GM18499 (cell line): ENCODE measurements around the gene RIMBP2.

Experiments
- ATAC-seq: cut with Tn5 transposase; IDR thresholded peaks from one replicate; pipeline ENCODE4 v1.9.1; 2021; ENCODE audit warnings: moderate number of reproducible peaks; ENCODE audit not compliant: insufficient read depth, unreplicated experiment

Gene RIMBP2

GRCh38 chr12:130423136-130423535 lies 293.0 kb downstream of the RIMBP2 start:
- no peak for ATAC-seq

DNA sequence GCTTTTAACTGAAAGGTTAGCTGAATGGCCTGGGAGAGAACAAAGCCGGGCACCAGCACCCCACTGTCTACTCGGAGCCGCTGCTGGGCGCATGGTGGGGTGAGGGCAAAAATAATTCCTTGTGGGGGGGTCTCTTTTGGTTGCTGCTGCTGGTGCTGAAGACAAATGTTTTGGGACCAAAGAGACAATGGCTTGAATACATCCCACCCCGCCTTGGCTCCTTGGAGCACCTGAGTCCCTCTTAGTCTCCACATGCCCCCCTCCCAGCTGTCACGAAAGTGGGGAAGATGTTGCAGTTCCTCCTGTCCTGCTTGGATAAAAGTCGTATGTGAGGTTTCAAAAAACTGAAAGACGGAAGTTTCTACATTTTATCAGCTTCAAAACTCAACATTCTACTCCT lies 293.4 kb downstream of the RIMBP2 start:
- ATAC-seq = no peak

DNA sequence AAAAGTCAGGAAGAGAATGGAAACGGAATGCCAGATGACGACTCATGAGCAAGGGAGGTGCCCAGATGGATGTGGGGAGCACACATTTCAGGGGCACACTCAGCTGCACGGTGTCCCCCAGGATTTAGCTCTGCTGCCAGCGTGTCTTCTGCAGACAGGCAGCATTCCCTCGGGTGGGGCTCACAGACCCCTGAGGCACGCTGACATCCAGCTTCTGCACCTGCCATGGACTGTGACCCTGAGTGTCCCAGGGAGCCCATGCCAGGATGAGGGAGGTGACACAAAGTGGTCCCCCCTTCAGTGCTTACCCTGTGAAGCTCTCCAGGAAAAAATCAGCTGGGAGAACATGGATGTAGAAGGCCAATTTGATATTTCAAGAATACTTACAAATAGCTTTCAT lies 294.2 kb downstream of the RIMBP2 start:
- ATAC-seq = no peak

DNA sequence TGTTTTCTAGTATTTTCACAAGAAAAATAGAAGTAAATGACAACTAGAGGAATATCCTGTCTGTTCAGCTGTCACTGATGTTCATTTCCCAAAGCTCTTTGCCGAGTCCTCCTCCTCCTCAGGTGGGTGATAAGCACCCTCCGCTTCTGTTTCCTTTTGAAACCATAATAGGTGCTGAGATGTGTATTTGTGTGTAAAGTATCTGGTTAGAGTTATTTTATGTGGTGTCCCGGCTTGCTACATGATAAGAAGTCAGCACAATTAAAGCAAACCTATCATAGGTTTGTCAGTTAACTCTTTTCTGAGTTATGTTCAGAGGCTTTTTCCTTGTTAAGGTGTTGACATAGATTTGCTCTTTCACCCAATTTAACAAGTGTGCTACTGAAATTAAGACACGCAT lies 296.0 kb downstream of the RIMBP2 start:
- ATAC-seq = no peak

DNA sequence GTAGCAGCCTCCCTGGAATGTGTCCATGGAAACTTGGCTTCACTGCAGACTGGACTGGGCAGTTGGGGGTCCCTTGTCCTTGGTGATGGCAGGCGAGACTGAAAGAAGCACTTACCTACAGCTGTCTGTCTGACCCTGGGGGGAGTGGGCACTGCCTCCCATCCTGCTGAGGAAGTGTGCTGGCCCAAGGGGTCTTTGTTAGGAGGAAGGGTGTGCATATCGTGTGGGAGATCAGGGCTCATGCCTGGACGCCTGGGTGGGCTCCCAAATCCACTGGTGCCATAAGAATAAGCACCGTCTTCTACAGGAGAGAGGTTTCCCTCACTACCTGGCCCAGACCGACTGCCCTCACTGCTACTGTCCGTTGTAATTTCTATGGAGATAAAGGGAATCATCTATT lies 297.0 kb downstream of the RIMBP2 start:
- no peak for ATAC-seq

DNA sequence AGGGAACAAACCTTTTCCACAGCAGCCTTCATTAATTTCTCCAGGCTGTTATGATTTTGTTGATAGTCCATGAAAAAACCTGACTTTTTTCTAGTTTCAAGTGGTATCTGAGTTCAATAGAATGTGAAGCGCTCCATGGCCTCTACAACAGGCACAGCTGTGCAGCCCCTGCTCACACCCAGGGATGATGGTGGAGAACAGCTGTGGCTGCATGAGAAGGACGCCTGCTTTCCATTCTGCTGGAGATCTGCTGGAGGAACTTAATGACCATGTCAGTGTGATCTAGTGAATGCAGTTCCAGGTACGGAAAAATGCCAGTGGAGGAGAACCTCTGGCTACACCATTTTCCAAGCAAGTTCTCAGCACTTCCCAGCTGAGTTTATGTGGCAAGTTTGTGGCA lies 297.8 kb downstream of the RIMBP2 start:
- no peak for ATAC-seq

DNA sequence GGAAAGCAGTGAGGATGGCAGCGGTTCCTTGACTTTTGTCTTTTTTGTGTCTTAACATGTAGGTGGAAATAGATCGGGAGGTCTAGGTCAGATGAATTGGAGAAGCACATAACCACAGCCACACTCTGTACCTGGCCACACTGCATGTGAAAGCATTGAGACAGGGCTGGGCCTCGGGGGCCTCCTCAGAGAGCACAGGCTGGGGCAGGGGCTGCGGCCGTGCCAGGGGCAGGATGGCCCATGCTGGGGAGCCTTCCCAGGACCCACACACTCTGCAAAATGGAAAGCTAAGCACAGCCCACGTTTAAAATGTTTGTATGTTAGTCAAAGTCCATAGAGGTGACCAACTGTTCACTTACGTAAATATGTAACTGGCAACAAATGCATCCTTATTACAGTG lies 301.7 kb downstream of the RIMBP2 start:
- no peak for ATAC-seq

DNA sequence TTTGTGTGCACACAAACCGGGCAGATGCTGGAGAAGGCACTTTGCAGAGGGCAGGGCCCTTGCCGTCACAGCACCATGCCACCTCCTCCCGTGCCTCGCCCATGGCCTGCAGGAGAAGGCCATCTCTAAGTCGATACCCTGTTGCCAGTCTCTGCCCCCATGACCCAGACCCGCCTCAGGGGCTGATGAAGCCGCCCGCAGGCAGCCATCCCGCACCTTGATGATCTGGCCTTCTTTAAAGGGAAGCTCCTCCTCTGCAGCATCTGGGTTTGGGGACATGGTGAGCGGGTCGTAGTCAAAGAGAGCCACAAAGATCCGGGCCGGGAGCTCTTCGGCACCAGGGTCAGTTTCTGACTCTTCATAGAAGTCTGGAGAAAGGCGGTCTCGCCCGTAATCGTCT lies 302.2 kb downstream of the RIMBP2 start:
- ATAC-seq = no peak

- no peak for ATAC-seq
Measured at GRCh38 chr12:130412384-130412783, 303.7 kb downstream of the RIMBP2 start.

DNA sequence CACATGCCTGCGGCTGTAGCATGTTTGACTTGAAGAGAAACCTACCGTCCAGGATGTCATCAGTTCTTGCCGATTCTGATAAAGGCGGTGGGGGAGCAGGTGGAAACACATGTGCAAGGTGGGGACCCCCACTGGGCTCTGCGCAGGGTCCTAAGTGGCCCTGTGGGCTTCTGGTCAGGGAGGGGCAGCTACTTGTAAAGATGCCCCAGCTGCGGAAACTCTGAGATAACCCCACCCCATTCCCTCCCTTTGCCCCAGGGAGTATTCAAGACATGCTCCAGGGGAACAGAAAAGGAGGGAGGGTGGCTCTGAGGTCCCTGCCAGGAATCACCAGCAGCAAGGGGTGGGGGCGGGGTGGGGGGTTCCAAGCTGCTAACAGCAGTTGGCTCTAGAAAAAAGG lies 310.8 kb downstream of the RIMBP2 start:
- ATAC-seq = no peak

- no peak for ATAC-seq
Measured at GRCh38 chr12:130401703-130402102, 314.4 kb downstream of the RIMBP2 start.

DNA sequence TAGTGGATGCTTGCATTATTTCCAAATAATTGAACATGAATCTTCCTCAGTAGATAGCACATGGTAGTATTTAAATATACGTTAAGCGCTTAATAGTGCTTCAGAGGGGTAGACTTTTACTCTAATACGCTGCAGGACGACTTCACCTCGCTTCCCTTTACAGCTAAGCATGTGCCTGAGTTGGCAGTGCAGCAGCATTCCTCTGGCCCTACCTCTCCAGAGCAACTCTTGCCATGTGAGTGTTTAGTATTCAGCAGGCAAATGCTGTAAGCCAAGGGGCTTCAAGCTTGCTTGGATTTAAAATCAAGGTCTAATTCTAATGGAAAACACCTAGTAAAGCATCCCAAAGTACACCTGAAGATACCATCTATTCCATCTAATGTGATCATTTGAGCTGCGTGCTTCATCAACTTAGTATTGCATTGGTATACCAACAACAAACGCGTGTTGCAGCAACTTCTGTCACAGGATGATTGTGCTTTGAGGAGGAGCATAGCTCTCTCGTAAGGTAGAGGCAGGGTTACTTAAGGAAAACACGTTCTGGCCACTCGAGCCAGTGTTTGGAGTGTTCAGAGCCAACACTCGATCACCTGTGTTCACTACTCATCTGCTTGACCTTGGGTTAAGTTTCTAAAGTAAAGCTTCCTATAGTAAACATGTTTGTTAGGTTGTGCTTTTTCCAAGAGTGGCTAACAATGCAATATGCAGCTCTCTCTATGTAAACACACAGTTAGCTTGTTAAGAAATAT lies 317.8 kb downstream of the RIMBP2 start:
- no peak for ATAC-seq

DNA sequence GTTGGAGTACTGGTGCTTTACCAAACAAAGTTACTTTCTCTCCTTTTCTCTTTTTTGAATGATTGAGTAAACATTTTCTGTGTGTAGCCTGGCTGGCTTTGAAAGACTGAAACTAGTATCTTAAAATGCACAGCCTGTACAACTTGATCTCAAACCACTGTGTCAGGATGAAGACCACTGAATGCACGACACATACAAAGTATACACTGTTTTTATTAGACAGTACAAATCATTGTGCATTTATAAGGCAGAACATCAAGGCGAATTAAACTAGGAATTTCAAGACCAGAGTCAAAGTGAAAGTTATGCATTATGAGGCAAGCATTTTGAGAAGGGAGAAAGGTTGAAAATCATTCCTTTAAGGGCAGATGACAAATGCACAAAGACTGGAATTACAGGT lies 319.4 kb downstream of the RIMBP2 start:
- ATAC-seq = no peak

DNA sequence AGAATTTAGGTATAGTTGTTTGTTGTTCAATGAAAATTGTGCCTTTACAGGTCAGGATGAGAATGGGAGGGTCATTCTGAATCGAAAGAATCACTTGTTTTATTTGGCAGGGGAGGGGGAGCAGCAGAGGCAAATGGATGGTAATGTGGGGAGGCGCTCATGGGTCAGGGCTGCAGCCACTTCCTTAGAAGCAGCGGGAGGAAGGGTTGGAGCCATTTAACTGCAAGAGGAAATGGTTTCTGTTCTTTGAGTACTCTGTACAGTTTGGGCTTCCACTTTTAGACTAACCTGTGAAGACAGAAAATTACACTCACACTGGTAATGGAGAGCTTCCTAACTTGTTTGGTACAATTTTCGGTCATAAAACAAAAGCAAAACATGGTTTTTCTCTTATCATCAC lies 321.2 kb downstream of the RIMBP2 start:
- no peak for ATAC-seq

GRCh38 chr12:130391186-130391585 lies 324.9 kb downstream of the RIMBP2 start:
- ATAC-seq = no peak

DNA sequence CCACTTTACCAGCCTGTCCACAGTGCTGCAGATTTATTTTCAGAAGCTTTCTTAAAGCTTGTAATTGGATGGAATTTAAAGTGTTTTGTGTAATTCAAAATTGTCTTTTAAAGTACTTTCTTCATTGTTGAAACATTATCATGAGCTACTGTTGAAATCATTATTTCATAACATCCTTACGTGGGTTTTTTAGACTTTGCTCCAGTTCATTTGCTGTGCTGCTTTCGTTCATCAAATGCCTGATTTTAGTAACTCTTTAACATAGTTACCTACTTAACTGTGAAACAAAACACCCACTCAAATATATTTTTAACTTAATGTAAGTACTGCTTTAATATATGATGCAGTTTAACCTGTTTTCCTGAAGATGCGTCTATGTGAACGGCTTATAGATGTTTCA lies 330.9 kb downstream of the RIMBP2 start:
- ATAC-seq = no peak

- ATAC-seq = no peak
Measured at GRCh38 chr12:130384234-130384633, 331.9 kb downstream of the RIMBP2 start.

- no peak for ATAC-seq
Measured at GRCh38 chr12:130382818-130383217, 333.3 kb downstream of the RIMBP2 start.

DNA sequence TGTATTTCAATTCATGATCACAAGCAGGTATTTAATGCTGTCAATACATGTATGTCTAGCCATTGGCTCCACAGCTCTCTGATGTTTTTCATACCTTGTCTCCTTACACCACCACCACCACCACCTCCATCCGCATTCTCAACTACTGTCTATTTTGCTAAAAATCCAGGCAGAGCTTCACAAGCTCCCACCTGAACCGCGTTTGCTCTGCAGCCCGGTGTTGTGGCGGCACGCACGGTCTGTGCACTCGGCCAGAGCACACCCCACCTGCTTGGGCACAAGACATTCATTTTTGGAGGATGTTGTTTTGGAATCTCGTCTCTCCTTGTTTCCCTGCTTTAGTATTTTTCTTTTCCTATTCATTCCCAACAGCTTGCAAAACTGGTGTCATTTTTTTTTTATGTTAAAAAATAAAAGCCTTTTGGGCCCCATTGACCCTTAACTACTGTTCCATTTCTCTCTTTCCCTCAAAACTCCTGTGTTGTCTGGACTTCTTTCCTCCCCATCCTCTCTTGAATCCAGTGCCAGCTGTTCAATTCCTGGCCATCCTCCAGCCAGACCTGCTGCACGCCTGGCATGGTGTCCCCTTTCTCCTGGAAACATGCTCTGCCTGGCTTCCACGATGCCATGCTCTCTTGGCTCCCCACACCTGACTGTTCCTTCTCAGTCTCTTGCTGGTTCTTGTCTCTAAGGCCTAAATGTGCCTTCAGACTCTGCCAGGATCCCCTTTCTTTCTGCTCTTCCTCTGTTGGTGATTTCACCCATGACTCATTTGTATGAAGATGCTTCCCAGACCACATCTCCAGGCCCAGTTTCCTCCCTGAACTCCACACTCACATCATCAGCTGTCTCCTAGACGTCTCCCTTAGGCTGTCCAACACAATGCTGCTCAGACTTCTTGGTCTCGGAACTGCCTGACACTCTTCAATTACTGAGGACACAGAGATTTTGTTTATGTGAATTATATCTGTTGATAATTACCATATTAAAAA lies 340.5 kb downstream of the RIMBP2 start:
- no peak for ATAC-seq

GRCh38 chr12:130374083-130374482 lies 342.0 kb downstream of the RIMBP2 start:
- ATAC-seq = no peak

GRCh38 chr12:130372936-130373335 lies 343.2 kb downstream of the RIMBP2 start:
- no peak for ATAC-seq
